ENCODE results near the gene RPL10A.

Gene RPL10A

GRCh38 chr6:35485402-35485877 is 17.2 kb downstream of the RPL10A start:
- POLR2A ChIA-PET, result interaction anchor here (2.0 kb wide), 1 partner anchor 14 kb away, joined by 12 read pairs; no protein-coding TSS in a partner anchor
- DNase-seq (ENCODE audit: low read depth, low spot score), result no peak
- H3K4me3 ChIP-seq (ENCODE audit: low read depth, low read length), result no peak overlapping the region
- CTCF ChIA-PET, result interaction anchor here (1.6 to 1.7 kb wide), 2 partner anchors 12 to 14 kb away, joined by 3 to 6 read pairs; no protein-coding TSS in a partner anchor
- TF ChIP-seq CTCF (IDR thresholded peaks at IDR 0.05; ENCODE audit: insufficient read depth, low read length, missing control alignments), result no peak

- DNase-seq (ENCODE audit: low read depth, low spot score), result no peak
- ChIA-PET CTCF (interaction anchor here (0.7 to 1.2 kb wide), 5 partner anchors 11 to 251 kb away, joined by 3 to 6 read pairs (median 4); partner anchors contain the start of gene RPL10A), POLR2A (interaction anchor here (1.8 kb wide), 1 partner anchor 13 kb away, joined by 6 read pairs; no protein-coding TSS in a partner anchor)
- TF ChIP-seq CTCF (IDR thresholded peaks at IDR 0.05; ENCODE audit: insufficient read depth, low read length, missing control alignments), result no peak
- H3K4me3 ChIP-seq (ENCODE audit: low read depth, low read length), result no peak overlapping the region
Measured at GRCh38 chr6:35486005-35486925, 18.1 kb downstream of the RPL10A start.

GRCh38 chr6:35487658-35488516 is 19.7 kb downstream of the RPL10A start:
- POLR2A ChIA-PET, result interaction anchor here (0.5 to 2.4 kb wide), 4 partner anchors 10 to 1072 kb away, joined by 5 to 11 read pairs (median 6); no protein-coding TSS in a partner anchor
- CTCF ChIA-PET, result interaction anchor here (1.1 kb wide), 1 partner anchor 8 kb away, joined by 3 read pairs; no protein-coding TSS in a partner anchor
- no peak for DNase-seq (ENCODE audit: low read depth, low spot score)
- no peak overlapping the region for H3K4me3 ChIP-seq (ENCODE audit: low read depth, low read length)
- no peak for TF ChIP-seq CTCF (IDR thresholded peaks at IDR 0.05; ENCODE audit: insufficient read depth, low read length, missing control alignments)

- TF ChIP-seq CTCF (IDR thresholded peaks at IDR 0.05; ENCODE audit: insufficient read depth, low read length, missing control alignments), result no peak
- ChIA-PET POLR2A (interaction anchor here (1.2 to 2.4 kb wide), 2 partner anchors 9 to 17 kb away, joined by 6 to 11 read pairs; no protein-coding TSS in a partner anchor), CTCF (interaction anchor here (1.1 kb wide), 1 partner anchor 8 kb away, joined by 3 read pairs; no protein-coding TSS in a partner anchor)
- H3K4me3 ChIP-seq (ENCODE audit: low read depth, low read length), result no peak overlapping the region
- no peak for DNase-seq (ENCODE audit: low read depth, low spot score)
Measured at GRCh38 chr6:35488517-35488862, 20.3 kb downstream of the RPL10A start.

- CTCF ChIA-PET, result interaction anchor here (0.8 to 1.3 kb wide), 3 partner anchors 9 to 248 kb away, joined by 3 to 4 read pairs (median 3); partner anchors contain the start of gene ARMC12
- POLR2A ChIA-PET, result interaction anchor here (1.2 to 2.4 kb wide), 2 partner anchors 9 to 18 kb away, joined by 6 to 11 read pairs; no protein-coding TSS in a partner anchor
- no peak for TF ChIP-seq CTCF (IDR thresholded peaks at IDR 0.05; ENCODE audit: insufficient read depth, low read length, missing control alignments)
- DNase-seq (ENCODE audit: low read depth, low spot score), result no peak
- no peak overlapping the region for H3K4me3 ChIP-seq (ENCODE audit: low read depth, low read length)
Measured at GRCh38 chr6:35489066-35489465, 20.9 kb downstream of the RPL10A start.

All from AG04449 (cell line).